SK-N-MC (cell line): Measurements from ENCODE around the gene SIGLEC11.

ENCODE experiments used
- EZH2 ChIP-seq: fragments of 200-600 bp; sonication (generic); IDR thresholded peaks from one replicate; pipeline ENCODE4 v1.6.1; 2017; ENCODE audit warnings: antibody characterized with exemption
- POLR2AphosphoS5 ChIP-seq: IDR thresholded peaks from 2 replicates; pipeline ENCODE4 v1.6.1; 2012; ENCODE audit warnings: mild to moderate bottlenecking, low read depth, low read length, borderline replicate concordance

- no peak for TF ChIP-seq POLR2AphosphoS5
- no peak for TF ChIP-seq EZH2
Measured at GRCh38 chr19:49981603-49982593, 20.9 kb upstream of the SIGLEC11 start.
